Cardiac muscle cell (in vitro differentiated cells and primary cell): Measurements from ENCODE around the gene B3GNT9. TPM values are rescaled to one million over a fixed set of nuclear protein-coding genes. Genes with fewer than 3 reads are reported as not detected.
"Not testable (repeated sequence)": the region's sequence is repeated elsewhere in the genome, so short reads cannot be mapped to it uniquely, and the experiment has no call there.

Source experiments
- DNase-seq, 2 donors: peaks; one replicate each; pipeline versions ENCODE4 v3.0.0 to v3.0.0-alpha.2; 2010 to 2017; ENCODE audit warnings: low read depth in 1 of 2, low spot score in 1 of 2
- H3K27ac ChIP-seq: fragments of 200-600 bp; sonication (generic); 2 replicates; pipeline ENCODE4 v1.5.1; 2016
- H3K27me3 ChIP-seq: fragments of 200-600 bp; sonication (generic); 2 replicates; pipeline ENCODE4 v1.6.0; 2016; ENCODE audit warnings: control low read depth
- H3K36me3 ChIP-seq: fragments of 200-600 bp; sonication (generic); 2 replicates; pipeline ENCODE4 v1.5.1; 2016; ENCODE audit warnings: control low read depth
- H3K4me1 ChIP-seq: fragments of 200-600 bp; sonication (generic); 2 replicates; pipeline ENCODE4 v1.8.1; 2017; ENCODE audit warnings: low read depth, mild to moderate bottlenecking, mixed run types
- H3K4me3 ChIP-seq: fragments of 200-600 bp; sonication (generic); 2 replicates; pipeline ENCODE4 v1.5.1; 2016; ENCODE audit warnings: mild to moderate bottlenecking
- H3K9me3 ChIP-seq: fragments of 200-600 bp; sonication (generic); 2 replicates; pipeline ENCODE4 v1.5.1; 2017; ENCODE audit warnings: low read depth, mild to moderate bottlenecking, control low read depth
- polyA plus RNA-seq: library from polyadenylated mRNA; unstranded; fragments of >200 nt; fragmentation: Nextera tagmentation; extraction: Ambion mirVana; gene quantifications from 2 replicates; pipeline ENCODE4 v1.2.1, GENCODE V29; 2016
- total RNA-seq: library from RNA; depleted of rRNA; stranded (reverse); fragments of >200 nt; gene quantifications from 2 replicates; pipeline ENCODE4 v1.2.3, GENCODE V29; 2016
- TF ChIP-seq, protein P1 (sequence below): IDR thresholded peaks from 2 replicates; pipeline ENCODE4 v1.5.1; 2012; ENCODE audit warnings: low read depth, mild to moderate bottlenecking, low read length

B3GNT9 gene
- total and polyA plus RNA-seq, 2 experiments from 2014 or later: 18.0 to 34.7 TPM

GRCh38 chr16:67137605-67138004 is 13.2 kb downstream of the B3GNT9 start:
- H3K4me3 ChIP-seq: no peak overlapping the region
- no peaks in the 10 kb centered on the region for H3K9me3 ChIP-seq
- peak; percentile 56 to 67 for DNase-seq
- no peaks in the 10 kb centered on the region for H3K27me3 ChIP-seq
- H3K4me1 ChIP-seq: peaks cover 8% of the 10 kb centered on the region
- H3K27ac ChIP-seq: peak overlapping the region; percentile 50
- peaks cover 28% of the 10 kb centered on the region for H3K36me3 ChIP-seq
- TF ChIP-seq, protein P1, sequence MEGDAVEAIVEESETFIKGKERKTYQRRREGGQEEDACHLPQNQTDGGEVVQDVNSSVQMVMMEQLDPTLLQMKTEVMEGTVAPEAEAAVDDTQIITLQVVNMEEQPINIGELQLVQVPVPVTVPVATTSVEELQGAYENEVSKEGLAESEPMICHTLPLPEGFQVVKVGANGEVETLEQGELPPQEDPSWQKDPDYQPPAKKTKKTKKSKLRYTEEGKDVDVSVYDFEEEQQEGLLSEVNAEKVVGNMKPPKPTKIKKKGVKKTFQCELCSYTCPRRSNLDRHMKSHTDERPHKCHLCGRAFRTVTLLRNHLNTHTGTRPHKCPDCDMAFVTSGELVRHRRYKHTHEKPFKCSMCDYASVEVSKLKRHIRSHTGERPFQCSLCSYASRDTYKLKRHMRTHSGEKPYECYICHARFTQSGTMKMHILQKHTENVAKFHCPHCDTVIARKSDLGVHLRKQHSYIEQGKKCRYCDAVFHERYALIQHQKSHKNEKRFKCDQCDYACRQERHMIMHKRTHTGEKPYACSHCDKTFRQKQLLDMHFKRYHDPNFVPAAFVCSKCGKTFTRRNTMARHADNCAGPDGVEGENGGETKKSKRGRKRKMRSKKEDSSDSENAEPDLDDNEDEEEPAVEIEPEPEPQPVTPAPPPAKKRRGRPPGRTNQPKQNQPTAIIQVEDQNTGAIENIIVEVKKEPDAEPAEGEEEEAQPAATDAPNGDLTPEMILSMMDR: no peak

- H3K36me3 ChIP-seq: peaks cover 21% of the 10 kb centered on the region
- no peaks in the 10 kb centered on the region for H3K9me3 ChIP-seq
- no peak overlapping the region for H3K4me3 ChIP-seq
These were observed 21.4 kb downstream of the B3GNT9 start for GRCh38 chr16:67129422-67129821.

GRCh38 chr16:67128887-67129286 is 21.9 kb downstream of the B3GNT9 start:
- Histone ChIP-seq H3K36me3 (peaks cover 16% of the 10 kb centered on the region), H3K4me3 (no peak overlapping the region), H3K4me1 (no peaks in the 10 kb centered on the region), H3K9me3 (no peaks in the 10 kb centered on the region), H3K27ac (no peak overlapping the region), H3K27me3 (no peaks in the 10 kb centered on the region)
- TF ChIP-seq, protein P1: no peak
- DNase-seq: no peak

More at GRCh38 chr16:67129422-67129821, 21.4 kb downstream of the B3GNT9 start:
- TF ChIP-seq, protein P1: no peak
- H3K27ac ChIP-seq: no peak overlapping the region
- no peaks in the 10 kb centered on the region for H3K27me3 ChIP-seq
- H3K4me1 ChIP-seq: no peaks in the 10 kb centered on the region
- DNase-seq: no peak

GRCh38 chr16:67128417-67128816 is 22.4 kb downstream of the B3GNT9 start:
- H3K36me3 ChIP-seq: peaks cover 15% of the 10 kb centered on the region
- TF ChIP-seq, protein P1: no peak
- no peak overlapping the region for H3K27ac ChIP-seq

DNA sequence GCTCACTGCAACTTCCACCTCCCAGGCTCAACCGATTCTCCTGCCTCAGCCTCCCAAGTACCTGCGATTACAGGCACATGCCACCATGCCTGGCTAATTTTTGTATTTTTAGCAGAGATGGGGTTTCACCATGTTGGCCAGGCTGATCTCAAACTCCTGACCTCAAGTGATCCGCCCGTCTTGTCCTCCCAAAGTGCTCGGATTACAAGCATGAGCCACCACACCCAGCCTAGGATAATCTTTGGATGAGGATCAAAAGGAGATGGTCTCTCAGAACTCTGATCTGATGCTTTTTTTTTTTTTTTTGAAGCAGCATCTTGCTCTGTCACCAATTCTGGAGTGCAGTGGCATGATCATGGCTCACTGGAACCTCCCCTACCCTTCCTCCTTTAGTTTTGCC is 28.0 kb downstream of the B3GNT9 start:
- H3K4me1 ChIP-seq, H3K9me3 ChIP-seq, DNase-seq, H3K27ac ChIP-seq, H3K27me3 ChIP-seq, H3K4me3 ChIP-seq: not testable (repeated sequence)
- H3K36me3 ChIP-seq: peaks cover 11% of the 10 kb centered on the region

More at GRCh38 chr16:67128417-67128816, 22.4 kb downstream of the B3GNT9 start:
- Histone ChIP-seq H3K4me1 (no peaks in the 10 kb centered on the region), H3K9me3 (no peaks in the 10 kb centered on the region), H3K4me3 (no peak overlapping the region), H3K27me3 (no peaks in the 10 kb centered on the region)
- DNase-seq: no peak

DNA sequence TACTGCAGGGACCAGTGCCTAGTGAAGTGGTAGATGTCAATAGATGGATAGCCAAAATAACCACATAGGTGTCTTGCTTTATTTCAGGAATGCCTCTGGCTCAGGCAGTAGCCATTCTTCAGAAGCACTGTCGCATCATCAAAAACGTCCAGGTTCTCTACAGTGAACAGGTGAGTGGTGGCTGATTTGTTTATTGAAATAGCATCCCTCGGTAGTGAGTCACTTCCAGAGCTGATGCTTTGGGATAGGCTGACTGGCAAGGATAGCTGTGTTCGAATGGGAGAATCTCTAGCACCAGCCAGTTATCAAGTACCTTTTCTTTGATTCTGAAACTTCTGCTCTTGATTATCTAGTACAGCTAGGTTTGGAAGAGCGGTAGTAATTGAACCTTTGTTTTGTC is 30.8 kb downstream of the B3GNT9 start:
- TF ChIP-seq, protein P1: no peak
- no peaks in the 10 kb centered on the region for H3K9me3 ChIP-seq
- H3K27ac ChIP-seq: no peak overlapping the region
- H3K4me3 ChIP-seq: no peak overlapping the region
- H3K4me1 ChIP-seq: no peaks in the 10 kb centered on the region
- no peaks in the 10 kb centered on the region for H3K27me3 ChIP-seq
- H3K36me3 ChIP-seq: peaks cover 5% of the 10 kb centered on the region
- no peak for DNase-seq
